H1 (cell line): ENCODE results near the gene TRPC1. TPM values are rescaled to one million over a fixed set of nuclear protein-coding genes. Genes with fewer than 3 reads are reported as not detected.

Experiments used
- CTCF ChIA-PET: fragments of 300-600 bp; sonication (Branson Sonifier 250); formaldehyde crosslinking; loops from one replicate; lab custom pipeline; 2021; ENCODE audit not compliant: partially characterized antibody; lab: Charles Lee
- POLR2A ChIA-PET: fragments of 300-600 bp; sonication (Branson Sonifier 250); formaldehyde crosslinking; loops from one replicate; lab custom pipeline; 2021; ENCODE audit warnings: inconsistent platforms; ENCODE audit not compliant: partially characterized antibody; lab: Charles Lee
- DNase-seq, 2 experiments: peaks; one replicate each; pipeline versions ENCODE4 v3.0.0 to v3.0.0-alpha.2; 2010 to 2022; ENCODE audit warnings: low spot score in 2 of 2, low read depth in 1 of 2, mixed read lengths in 1 of 2
- FAIRE-seq: peaks from 2 replicates; lab custom pipeline; 2011; peaks lifted over from hg19 to GRCh38; lab: Jason Lieb, UNC
- H2AFZ ChIP-seq: 2 replicates; pipeline ENCODE4 v1.8.1; 2012; ENCODE audit warnings: low read length, inconsistent platforms
- H2AK5ac ChIP-seq: 2 replicates; pipeline ENCODE4 v1.6.1; 2013; ENCODE audit warnings: low read depth, low read length
- H2BK120ac ChIP-seq: replicated peaks from 2 replicates; pipeline ENCODE3; 2013; ENCODE audit warnings: low read depth, low read length, inconsistent platforms
- H2BK12ac ChIP-seq: 2 replicates; pipeline ENCODE4 v1.6.1; 2013; ENCODE audit warnings: low read depth, low read length
- H2BK15ac ChIP-seq: 2 replicates; pipeline ENCODE4 v1.6.1; 2013; ENCODE audit warnings: low read length
- H2BK20ac ChIP-seq: 2 replicates; pipeline ENCODE4 v1.6.1; 2013; ENCODE audit warnings: low read length
- H2BK5ac ChIP-seq: 2 replicates; pipeline ENCODE4 v1.6.1; 2013; ENCODE audit warnings: low read depth, low read length
- H3K14ac ChIP-seq: 2 replicates; pipeline ENCODE4 v1.6.1; 2013; ENCODE audit warnings: inconsistent platforms; ENCODE audit not compliant: insufficient read length
- H3K18ac ChIP-seq: 2 replicates; pipeline ENCODE4 v1.6.1; 2013; ENCODE audit warnings: low read length; ENCODE audit errors: extremely low read depth
- H3K23ac ChIP-seq: 2 replicates; pipeline ENCODE4 v1.6.1; 2013; ENCODE audit warnings: inconsistent platforms; ENCODE audit not compliant: insufficient read length
- H3K23me2 ChIP-seq: 2 replicates; pipeline ENCODE4 v1.6.1; 2013; ENCODE audit warnings: low read depth, low read length
- H3K27ac ChIP-seq: 2 replicates; pipeline ENCODE4 v1.6.1; 2011; ENCODE audit warnings: low read depth, low read length, inconsistent platforms
- H3K27me3 ChIP-seq, 4 experiments: replicated peaks in 1 of 4; 1 replicate in 1 of 4; 2 replicates in 3 of 4; pipeline versions ENCODE4 v1.6.1 to v1.8.1; 2011 to 2013; ENCODE audit warnings: low read length in 3 of 4, mild to moderate bottlenecking in 3 of 4, inconsistent platforms in 2 of 4, mixed read lengths in 2 of 4, moderate library complexity in 1 of 4; ENCODE audit not compliant: control insufficient read depth in 3 of 4, insufficient read depth in 3 of 4; ENCODE audit errors: extremely low read depth in 1 of 4
- H3K36me3 ChIP-seq, 4 experiments: 2 replicates each; pipeline versions ENCODE4 v1.6.1 to v1.8.1; 2011 to 2013; ENCODE audit warnings: mild to moderate bottlenecking in 4 of 4, low read length in 3 of 4, moderate library complexity in 2 of 4, control low read depth in 1 of 4, inconsistent platforms in 1 of 4; ENCODE audit not compliant: insufficient read depth in 4 of 4, control insufficient read depth in 2 of 4
- H3K4ac ChIP-seq: replicated peaks from 2 replicates; pipeline ENCODE3; 2013; ENCODE audit warnings: low read length, low read depth, mixed read lengths, inconsistent platforms; ENCODE audit not compliant: insufficient read length
- H3K4me1 ChIP-seq, 4 experiments: replicated peaks in 1 of 4; 1 replicate in 1 of 4; 2 replicates in 3 of 4; pipeline versions ENCODE4 v1.6.1 to v1.8.1; 2011 to 2013; ENCODE audit warnings: low read length in 3 of 4, inconsistent platforms in 2 of 4, mixed read lengths in 1 of 4; ENCODE audit not compliant: insufficient read depth in 4 of 4, control insufficient read depth in 3 of 4
- H3K4me2 ChIP-seq, 2 experiments: 2 replicates each; pipeline versions ENCODE4 v1.6.1 to v1.8.1; 2011 to 2013; ENCODE audit warnings: low read depth in 2 of 2, low read length in 2 of 2, control low read depth in 1 of 2, inconsistent platforms in 1 of 2, mild to moderate bottlenecking in 1 of 2; ENCODE audit not compliant: insufficient read depth in 1 of 2
- H3K4me3 ChIP-seq, 4 experiments: fragments of 200-600, 300-600 bp in 1 of 4; sonication (generic), shearing (Covaris generic), sonication (Bioruptor Twin) in 1 of 4; 2 replicates each; pipeline versions ENCODE4 v1.5.1 to v1.8.1; 2011 to 2016; ENCODE audit warnings: low read length in 4 of 4, low read depth in 3 of 4, control low read depth in 2 of 4, inconsistent platforms in 2 of 4, mild to moderate bottlenecking in 2 of 4, mixed read lengths in 1 of 4, moderate library complexity in 1 of 4; ENCODE audit not compliant: insufficient read depth in 2 of 4; ENCODE audit errors: extremely low read depth in 1 of 4
- H3K56ac ChIP-seq: replicated peaks from 2 replicates; pipeline ENCODE3; 2013; ENCODE audit warnings: low read depth, mild to moderate bottlenecking, mixed read lengths, low read length, inconsistent platforms; ENCODE audit not compliant: insufficient read length
- H3K79me1 ChIP-seq: 2 replicates; pipeline ENCODE4 v1.6.1; 2013; ENCODE audit warnings: low read depth, low read length, control low read depth
- H3K79me2 ChIP-seq, 2 experiments: 2 replicates each; pipeline versions ENCODE4 v1.6.1 to v1.8.1; 2012 to 2013; ENCODE audit warnings: low read length in 2 of 2, mild to moderate bottlenecking in 2 of 2, inconsistent platforms in 1 of 2; ENCODE audit not compliant: insufficient read depth in 2 of 2, control insufficient read depth in 1 of 2
- H3K9ac ChIP-seq, 4 experiments: replicated peaks in 1 of 4; 1 replicate in 1 of 4; 2 replicates in 3 of 4; pipeline versions ENCODE4 v1.6.1 to v1.8.1; 2011 to 2013; ENCODE audit warnings: low read depth in 3 of 4, low read length in 3 of 4, control low read depth in 2 of 4, mild to moderate bottlenecking in 2 of 4, moderate library complexity in 2 of 4, inconsistent platforms in 1 of 4; ENCODE audit errors: extremely low read depth in 1 of 4
- H3K9me3 ChIP-seq, 2 experiments: 2 replicates each; pipeline versions ENCODE4 v1.6.1 to v1.8.1; 2012 to 2013; ENCODE audit warnings: mild to moderate bottlenecking in 2 of 2, moderate library complexity in 2 of 2, control low read depth in 1 of 2, inconsistent platforms in 1 of 2, low read depth in 1 of 2, low read length in 1 of 2, mixed read lengths in 1 of 2; ENCODE audit not compliant: insufficient read depth in 2 of 2
- H4K20me1 ChIP-seq, 2 experiments: replicated peaks in 1 of 2; 2 replicates each; pipeline versions ENCODE3 to v1.8.1; 2011 to 2013; ENCODE audit warnings: inconsistent platforms in 2 of 2, low read length in 2 of 2, mild to moderate bottlenecking in 1 of 2; ENCODE audit not compliant: insufficient read depth in 2 of 2, control insufficient read depth in 1 of 2
- H4K5ac ChIP-seq: 2 replicates; pipeline ENCODE4 v1.6.1; 2013; ENCODE audit warnings: low read length, low read depth, mixed read lengths, inconsistent platforms; ENCODE audit not compliant: insufficient read length
- H4K8ac ChIP-seq: 2 replicates; pipeline ENCODE4 v1.8.0; 2013; ENCODE audit warnings: mild to moderate bottlenecking, moderate library complexity, low read length, inconsistent platforms; ENCODE audit not compliant: insufficient read depth; ENCODE audit errors: extremely low read depth
- H4K91ac ChIP-seq: replicated peaks from 2 replicates; pipeline ENCODE3; 2013; ENCODE audit warnings: low read length, mixed read lengths, inconsistent platforms; ENCODE audit not compliant: insufficient read length
- CTBP2 ChIP-seq: IDR thresholded peaks from 2 replicates; pipeline ENCODE4 v1.7.0; 2011; ENCODE audit warnings: borderline replicate concordance, mild to moderate bottlenecking, moderate library complexity, mixed read lengths, low read length; ENCODE audit not compliant: insufficient read depth, insufficient read length
- EZH2 ChIP-seq: fragments of 200-600 bp; sonication (generic); IDR thresholded peaks from 2 replicates; pipeline ENCODE4 v1.7.1; 2012; ENCODE audit warnings: low read depth, mild to moderate bottlenecking, moderate library complexity, low read length, inconsistent platforms; ENCODE audit not compliant: severe bottlenecking
- KDM4A ChIP-seq: IDR thresholded peaks from one replicate; pipeline ENCODE4 v1.7.1; 2012; ENCODE audit warnings: low read depth, mild to moderate bottlenecking, moderate library complexity, low read length, inconsistent platforms; ENCODE audit not compliant: severe bottlenecking
- MAFK ChIP-seq: IDR thresholded peaks from 2 replicates; pipeline ENCODE4 v1.6.1; 2012; ENCODE audit warnings: low read depth, mild to moderate bottlenecking, improper control_type of control experiment, low read length
- RXRA ChIP-seq: IDR thresholded peaks from 2 replicates; pipeline ENCODE4 v1.6.1; 2011; ENCODE audit warnings: low read depth, mild to moderate bottlenecking, low read length, moderate library complexity; ENCODE audit not compliant: insufficient read depth
- SIX5 ChIP-seq: IDR thresholded peaks from 2 replicates; pipeline ENCODE4 v1.6.1; 2011; ENCODE audit warnings: mild to moderate bottlenecking, low read depth, low read length
- TAF1 ChIP-seq: IDR thresholded peaks from 2 replicates; pipeline ENCODE4 v1.6.1; 2011; ENCODE audit warnings: mild to moderate bottlenecking, low read depth, low read length
- WGBS, 2 experiments: shearing (Covaris generic) in 1 of 2; methylation state at CpG; one replicate each; pipeline versions ENCODE4 v1.1.6 to v1.1.7; 2013 to 2015; ENCODE audit warnings: low lambda C conversion rate in 2 of 2, mixed read lengths in 2 of 2, inconsistent platforms in 1 of 2, low coverage in 1 of 2, missing lambda C conversion rate in 1 of 2; ENCODE audit not compliant: insufficient replicate concordance in 2 of 2, insufficient coverage in 1 of 2, insufficient read length in 1 of 2; ENCODE audit errors: extremely low coverage in 1 of 2, missing lambda C conversion rate in 1 of 2; 5-methylcytosine and 5-hydroxymethylcytosine counted together
- long read RNA-seq, 2 experiments: library from RNA in 1 of 2; library from capped mRNA in 1 of 2; stranded (forward); transcript quantifications; one replicate each; pipeline ENCODE4 v2.0.0, GENCODE V29; 2021; ENCODE audit warnings: inconsistent platforms in 1 of 2
- polyA minus RNA-seq, 3 experiments: library from RNA; depleted of rRNA, polyadenylated mRNA; stranded (reverse); fragments of >200 nt; gene quantifications; 1 replicate in 2 of 3; 2 replicates in 1 of 3; pipeline ENCODE4 v1.2.3, GENCODE V29; 2011
- polyA plus RNA-seq, 7 experiments: library from polyadenylated mRNA; depleted of rRNA in 3 of 7; stranded (reverse) in 5 of 7; unstranded in 2 of 7; fragments of >200 nt in 5 of 7; fragments of 200-250 nt in 2 of 7; gene quantifications; 1 replicate in 5 of 7; 2 replicates in 1 of 7; 4 replicates in 1 of 7; pipeline versions ENCODE4 v1.2.1 to v1.2.3, GENCODE V29; 2011 to 2013; ENCODE audit warnings: missing spikeins in 2 of 7, mixed read lengths in 2 of 7
- total RNA-seq: library from RNA; stranded (reverse); fragmentation: NEBNext Ultra II Directional; extraction: Animal tissue kit (Norgen Biotek cat#: 25700); gene quantifications from 2 replicates; pipeline ENCODE4 v1.2.1, GENCODE V29; 2021

Gene TRPC1
- total RNA-seq: 23.0 and 23.1 TPM in 2 replicates
- polyA plus RNA-seq (2011; rRNA removed): 22.6 and 33.4 TPM in 2 replicates
- 22.6 TPM for polyA plus RNA-seq (2011; cell fraction: cytosol; rRNA removed)
- 8.0 TPM for polyA plus RNA-seq (2011; cell fraction: nucleus; rRNA removed)
- 10.3 to 23.3 TPM (median 13.2 TPM) in 4 replicates for polyA plus RNA-seq (2012, experiment 1 of 2)
- 1.4 TPM for polyA plus RNA-seq (2012, experiment 2 of 2)
- polyA plus RNA-seq (2013, experiment 1 of 2): 13.3 TPM
- 13.0 TPM for polyA plus RNA-seq (2013, experiment 2 of 2)
- polyA minus RNA-seq (2011; rRNA and poly(A)+ RNA removed): 52.4 and 57.0 TPM in 2 replicates
- polyA minus RNA-seq (2011; cell fraction: cytosol; rRNA and poly(A)+ RNA removed): 21.9 TPM
- 81.2 TPM for polyA minus RNA-seq (2011; cell fraction: nucleus; rRNA and poly(A)+ RNA removed)
- long read RNA-seq, experiment 1, partial matches to known transcripts: 3 of 10 reads
- long read RNA-seq, experiment 1, other reads (novel, unspliced or antisense): 7 of 10 reads
- long read RNA-seq, experiment 2, partial matches to known transcripts: 1 of 9 reads
- long read RNA-seq, experiment 2, other reads (novel, unspliced or antisense): 8 of 9 reads

GRCh38 chr3:142723968-142724681, at the start of gene TRPC1:
TRPC1 (plus strand) TSS chr3:142724034; CDS start chr3:142724560, 526 bp downstream.
- POLR2A ChIA-PET: interaction anchor here (0.8 to 2.0 kb wide), 7 partner anchors 9 to 1247 kb away, joined by 3 to 9 read pairs (median 4); partner anchors contain the start of genes DIPK2A and U2SURP
- TF ChIP-seq CTBP2 (peak; percentile 8), RXRA (no peak), MAFK (no peak), EZH2 (no peak), KDM4A (peak; percentile 52), TAF1 (peak; percentile 75), SIX5 (no peak)

More at GRCh38 chr3:142723968-142724681, at the start of gene TRPC1:
- H3K23me2 ChIP-seq: peaks cover 2% of the 10 kb centered on the region; the same call in 1 of the 2 replicates
- H4K20me1 ChIP-seq: peaks cover 0 to 1% of the 10 kb centered on the region in 2 experiments
- peak within 1 kb of the TSS; percentile 95 for H2BK5ac ChIP-seq
- H3K9ac ChIP-seq: peak within 1 kb of the TSS; percentile 77 to 95 (median 88)
- H3K56ac ChIP-seq: peak within 1 kb of the TSS; percentile 79
- H2BK20ac ChIP-seq: 0 out of 2 replicates have a peak within 1 kb of the TSS, but pooled peaks have one; percentile 9
- peak within 1 kb of the TSS; percentile 99 for H4K8ac ChIP-seq
- H3K4me3 ChIP-seq: peak within 1 kb of the TSS; percentile 79 to 93 (median 92)
- peak within 1 kb of the TSS; percentile 88 for H2BK120ac ChIP-seq
- peak within 1 kb of the TSS; percentile 74 for H3K4ac ChIP-seq
- no peak within 1 kb of the TSS for H3K23ac ChIP-seq
- WGBS, 2 experiments: 1% methylated on average over 50 of the region's 73 CpGs; no CpG with 5 or more reads in 1 of the 2 experiments
- DNase-seq: peak; percentile 65 to 88
- peak within 1 kb of the TSS; percentile 98; the same call in 1 of the 2 replicates for H2BK15ac ChIP-seq
- peak within 1 kb of the TSS; percentile 99 for H3K18ac ChIP-seq
- H3K14ac ChIP-seq: peak within 1 kb of the TSS; percentile 91
- H4K5ac ChIP-seq: peak within 1 kb of the TSS; percentile 100
- H3K27me3 ChIP-seq: no peaks in the 10 kb centered on the region; a peak in 1 of 7 replicates
- peak within 1 kb of the TSS; percentile 93 for H3K27ac ChIP-seq
- H3K4me1 ChIP-seq: 0 out of 7 replicates have a peak, but pooled peaks cover 0 to 2% (median 0%) of the 10 kb centered on the region in 4 experiments
- H2AFZ ChIP-seq: peak within 1 kb of the TSS; percentile 100
- CTCF ChIA-PET: interaction anchor here (0.6 to 1.2 kb wide), 2 partner anchors 10 to 66 kb away, joined by 3 read pairs; no protein-coding TSS in a partner anchor
- peak within 1 kb of the TSS; percentile 18; the same call in 1 of the 2 replicates for H2AK5ac ChIP-seq
- H4K91ac ChIP-seq: peak within 1 kb of the TSS; percentile 99
- peaks cover 0 to 27% of the 10 kb centered on the region in 2 experiments; a peak in 2 of 4 replicates for H3K79me2 ChIP-seq
- H3K4me2 ChIP-seq: peak within 1 kb of the TSS; percentile 81
- no peaks in the 10 kb centered on the region for H3K79me1 ChIP-seq
- peak within 1 kb of the TSS; percentile 70; the same call in 1 of the 2 replicates for H2BK12ac ChIP-seq
- H3K9me3 ChIP-seq: no peaks in the 10 kb centered on the region
- no peaks in the 10 kb centered on the region for H3K36me3 ChIP-seq
- no peak for FAIRE-seq
